Transverse colon (tissue), 4 donors: ENCODE data around the gene EVI5.

Experiments used
- CTCF ChIP-seq, 5 experiments: fragments of 200-600 bp in 3 of 5; fragments of 450-650 bp in 2 of 5; sonication (generic) in 3 of 5; IDR thresholded peaks; 1 replicate in 2 of 5; 2 replicates in 3 of 5; pipeline ENCODE4 v1.5.1; 2016 to 2017; ENCODE audit warnings: antibody characterized with exemption in 5 of 5, inconsistent platforms in 3 of 5, mild to moderate bottlenecking in 2 of 5, moderate library complexity in 1 of 5
- POLR2AphosphoS5 ChIP-seq, 3 donors: sonication (generic); formaldehyde crosslinking; IDR thresholded peaks; one replicate each; pipeline ENCODE4 v1.6.1; 2016; ENCODE audit warnings: antibody characterized with exemption in 3 of 3

DNA sequence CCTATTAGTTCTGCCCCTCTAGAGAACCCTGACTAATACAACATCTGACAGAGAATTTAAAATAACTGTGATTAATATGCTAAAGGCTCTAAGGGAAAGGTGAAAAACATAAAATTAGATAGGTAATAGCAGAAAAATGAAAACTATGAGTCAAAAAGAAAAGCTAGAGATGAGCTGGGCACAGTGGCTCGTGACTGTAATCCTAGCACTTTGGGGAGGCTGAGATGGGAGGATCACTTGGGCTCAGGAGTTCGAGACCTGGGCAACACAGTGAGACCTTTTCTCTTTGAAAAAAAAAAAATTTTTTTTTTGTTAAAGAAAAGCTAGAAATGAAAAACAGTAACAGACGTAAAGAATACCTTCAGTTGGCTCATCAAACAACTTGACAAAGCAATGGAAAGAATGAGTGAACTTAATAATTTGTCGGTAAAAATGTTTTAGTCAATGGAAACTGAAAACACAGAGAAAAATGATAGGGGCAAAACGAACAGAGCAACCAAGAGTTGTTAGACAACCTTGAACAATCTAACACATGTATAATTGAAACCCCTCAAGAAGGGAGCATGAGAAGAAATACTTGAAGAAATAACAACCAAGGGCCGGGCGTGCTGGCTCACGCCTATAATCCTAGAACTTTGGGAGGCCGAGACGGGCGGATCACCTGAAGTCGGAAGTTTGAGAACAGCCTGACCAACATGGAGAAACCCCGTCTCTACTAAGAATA is 165.3 kb downstream of the EVI5 start:
- TF ChIP-seq CTCF (IDR thresholded peaks at IDR 0.05): no peak
- no peak for TF ChIP-seq POLR2AphosphoS5 (IDR thresholded peaks at IDR 0.05)
